ENCODE data around the gene PIP5K1B.

The PIP5K1B gene

DNA sequence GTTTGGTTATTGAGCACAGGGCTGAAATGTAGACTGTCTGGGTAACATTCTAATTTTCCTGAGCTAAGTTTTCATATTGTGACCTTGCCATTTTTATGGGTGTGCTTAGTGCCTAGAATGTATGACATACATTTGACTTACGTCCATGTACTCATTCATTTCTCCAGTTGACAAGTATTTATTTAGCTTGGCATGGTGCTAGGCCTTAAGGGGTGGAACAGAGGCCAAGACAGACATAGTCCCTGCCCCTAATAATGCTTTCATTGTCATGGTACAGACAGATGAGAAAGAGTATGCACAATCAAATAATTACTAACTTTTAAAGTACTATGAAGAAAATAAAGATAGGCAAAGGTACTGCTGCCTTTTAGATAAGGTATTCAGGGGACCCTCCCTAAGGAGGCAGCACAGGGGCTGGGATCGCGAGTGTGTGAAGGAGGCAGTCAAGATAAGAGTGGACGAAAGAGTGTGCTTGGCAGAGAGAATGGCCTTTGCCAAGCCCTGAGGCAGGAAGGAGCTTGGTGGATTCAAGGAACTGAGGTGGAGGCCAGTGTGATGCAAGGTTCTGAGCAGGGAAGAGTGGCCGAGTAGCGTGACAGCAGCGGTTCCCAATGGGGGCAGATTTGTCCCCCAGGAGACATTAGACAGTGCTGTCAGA lies 128.0 kb downstream of the PIP5K1B start:
- H3K36me3 Mint-ChIP-seq (ENCODE audit: low read depth) = no peaks in the 10 kb centered on the region
- H3K4me3 Mint-ChIP-seq = no peak overlapping the region
- no peaks in the 10 kb centered on the region for H3K9me3 Mint-ChIP-seq
- H3K27ac Mint-ChIP-seq = no peak overlapping the region
- H3K27me3 Mint-ChIP-seq (ENCODE audit: low read depth) = no peaks in the 10 kb centered on the region
- H3K4me1 Mint-ChIP-seq = peaks cover 12% of the 10 kb centered on the region
- TF ChIP-seq, protein P1, sequence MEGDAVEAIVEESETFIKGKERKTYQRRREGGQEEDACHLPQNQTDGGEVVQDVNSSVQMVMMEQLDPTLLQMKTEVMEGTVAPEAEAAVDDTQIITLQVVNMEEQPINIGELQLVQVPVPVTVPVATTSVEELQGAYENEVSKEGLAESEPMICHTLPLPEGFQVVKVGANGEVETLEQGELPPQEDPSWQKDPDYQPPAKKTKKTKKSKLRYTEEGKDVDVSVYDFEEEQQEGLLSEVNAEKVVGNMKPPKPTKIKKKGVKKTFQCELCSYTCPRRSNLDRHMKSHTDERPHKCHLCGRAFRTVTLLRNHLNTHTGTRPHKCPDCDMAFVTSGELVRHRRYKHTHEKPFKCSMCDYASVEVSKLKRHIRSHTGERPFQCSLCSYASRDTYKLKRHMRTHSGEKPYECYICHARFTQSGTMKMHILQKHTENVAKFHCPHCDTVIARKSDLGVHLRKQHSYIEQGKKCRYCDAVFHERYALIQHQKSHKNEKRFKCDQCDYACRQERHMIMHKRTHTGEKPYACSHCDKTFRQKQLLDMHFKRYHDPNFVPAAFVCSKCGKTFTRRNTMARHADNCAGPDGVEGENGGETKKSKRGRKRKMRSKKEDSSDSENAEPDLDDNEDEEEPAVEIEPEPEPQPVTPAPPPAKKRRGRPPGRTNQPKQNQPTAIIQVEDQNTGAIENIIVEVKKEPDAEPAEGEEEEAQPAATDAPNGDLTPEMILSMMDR (IDR thresholded peaks at IDR 0.05; ENCODE audit: unreplicated experiment in 3 of 3) = no peak

GRCh38 chr9:68834931-68835520 lies 130.0 kb downstream of the PIP5K1B start:
- Mint-ChIP-seq H3K4me1 (peaks cover 6% of the 10 kb centered on the region), H3K27ac (no peak overlapping the region), H3K36me3 (ENCODE audit: low read depth) (no peaks in the 10 kb centered on the region), H3K4me3 (no peak overlapping the region), H3K27me3 (ENCODE audit: low read depth) (no peaks in the 10 kb centered on the region), H3K9me3 (no peaks in the 10 kb centered on the region)
- TF ChIP-seq, protein P1 (IDR thresholded peaks at IDR 0.05; ENCODE audit: unreplicated experiment in 3 of 3) = no peak

DNA sequence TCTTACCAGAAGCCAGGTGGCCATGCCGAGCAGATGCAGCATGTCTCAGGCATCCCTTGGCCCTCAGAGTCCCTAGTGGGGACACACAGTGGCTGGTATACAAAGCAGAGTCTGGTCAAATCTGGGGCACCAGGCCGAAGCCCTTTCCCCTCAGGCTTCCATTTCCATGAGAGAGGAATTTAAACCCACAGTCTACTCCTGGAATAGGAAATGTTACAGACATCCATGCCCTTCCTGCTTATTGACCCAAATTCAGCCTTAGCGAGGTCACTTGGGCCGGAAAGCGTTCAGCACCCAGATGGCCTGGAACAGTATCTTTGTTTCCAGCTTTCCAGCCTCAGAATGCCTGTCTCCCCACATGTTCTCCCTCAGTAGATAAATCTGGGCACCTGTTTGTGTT lies 131.7 kb downstream of the PIP5K1B start:
- no peak overlapping the region for H3K27ac Mint-ChIP-seq
- no peaks in the 10 kb centered on the region for H3K4me1 Mint-ChIP-seq
- TF ChIP-seq, protein P1 (IDR thresholded peaks at IDR 0.05; ENCODE audit: unreplicated experiment in 3 of 3) = no peak
- H3K36me3 Mint-ChIP-seq (ENCODE audit: low read depth) = no peaks in the 10 kb centered on the region
- H3K27me3 Mint-ChIP-seq (ENCODE audit: low read depth) = no peaks in the 10 kb centered on the region
- H3K4me3 Mint-ChIP-seq = no peak overlapping the region
- H3K9me3 Mint-ChIP-seq = no peaks in the 10 kb centered on the region

DNA sequence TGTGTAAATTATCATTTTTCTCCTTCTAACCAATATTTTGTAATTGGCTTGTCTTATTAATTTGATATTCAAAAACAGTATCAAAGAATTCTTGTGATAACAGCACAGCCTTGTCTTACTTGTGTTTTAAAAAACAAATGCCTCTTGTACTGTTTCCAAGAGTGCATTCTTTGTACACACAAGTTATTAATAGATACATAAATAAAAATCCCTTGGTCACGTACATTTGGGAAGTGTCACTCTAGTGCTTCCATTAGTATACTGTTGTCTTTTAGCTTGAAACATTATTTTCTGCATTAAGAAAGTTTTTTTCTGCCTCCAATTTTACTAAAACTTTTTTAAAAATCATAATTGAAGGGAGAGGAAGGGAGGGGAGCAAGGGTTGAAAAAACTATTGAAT lies 133.2 kb downstream of the PIP5K1B start:
- H3K4me3 Mint-ChIP-seq = no peak overlapping the region
- no peaks in the 10 kb centered on the region for H3K4me1 Mint-ChIP-seq
- TF ChIP-seq, protein P1 (IDR thresholded peaks at IDR 0.05; ENCODE audit: unreplicated experiment in 3 of 3) = no peak
- no peak overlapping the region for H3K27ac Mint-ChIP-seq
- no peaks in the 10 kb centered on the region for H3K9me3 Mint-ChIP-seq
- H3K36me3 Mint-ChIP-seq (ENCODE audit: low read depth) = no peaks in the 10 kb centered on the region
- H3K27me3 Mint-ChIP-seq (ENCODE audit: low read depth) = no peaks in the 10 kb centered on the region

GRCh38 chr9:68841276-68842052 lies 136.4 kb downstream of the PIP5K1B start:
- Mint-ChIP-seq H3K27me3 (ENCODE audit: low read depth) (no peaks in the 10 kb centered on the region), H3K4me3 (no peak overlapping the region), H3K9me3 (no peaks in the 10 kb centered on the region)

More at GRCh38 chr9:68841276-68842052, 136.4 kb downstream of the PIP5K1B start:
- TF ChIP-seq, protein P1 (IDR thresholded peaks at IDR 0.05; ENCODE audit: unreplicated experiment in 3 of 3) = no peak
- Mint-ChIP-seq H3K4me1 (no peaks in the 10 kb centered on the region), H3K36me3 (ENCODE audit: low read depth) (no peaks in the 10 kb centered on the region), H3K27ac (no peak overlapping the region)
